GM18517 (cell line): ENCODE results near the gene TNFSF15.

ENCODE experiments used
- ATAC-seq: cut with Tn5 transposase; IDR thresholded peaks from one replicate; pipeline ENCODE4 v1.9.1; 2021; ENCODE audit warnings: mild to moderate bottlenecking, moderate library complexity; ENCODE audit not compliant: unreplicated experiment

TNFSF15 gene

GRCh38 chr9:114825126-114825795, 19.4 kb upstream of the TNFSF15 start:
- no peak for ATAC-seq

GRCh38 chr9:114824110-114824509, 18.3 kb upstream of the TNFSF15 start:
- ATAC-seq: no peak

- no peak for ATAC-seq
Observed at GRCh38 chr9:114823441-114823840, 17.6 kb upstream of the TNFSF15 start.

GRCh38 chr9:114822708-114823107, 16.9 kb upstream of the TNFSF15 start:
- ATAC-seq: no peak

- ATAC-seq: no peak
Observed at GRCh38 chr9:114820776-114821501, 15.1 kb upstream of the TNFSF15 start.

GRCh38 chr9:114818178-114818577, 12.3 kb upstream of the TNFSF15 start:
- ATAC-seq: no peak

- ATAC-seq: no peak
Observed at GRCh38 chr9:114813717-114814418, 8.0 kb upstream of the TNFSF15 start.

GRCh38 chr9:114811966-114812636, 6.3 kb upstream of the TNFSF15 start:
- no peak for ATAC-seq

- ATAC-seq: no peak
Observed at GRCh38 chr9:114811301-114811700, 5.5 kb upstream of the TNFSF15 start.

- no peak for ATAC-seq
Observed at GRCh38 chr9:114810614-114811013, 4.8 kb upstream of the TNFSF15 start.

GRCh38 chr9:114806526-114806900, 674 bp upstream of the TNFSF15 start:
- peak; percentile 38 for ATAC-seq

GRCh38 chr9:114804505-114804904, 1.3 kb downstream of the TNFSF15 start:
- no peak for ATAC-seq

GRCh38 chr9:114803479-114804265, 2.2 kb downstream of the TNFSF15 start:
- no peak for ATAC-seq

GRCh38 chr9:114799925-114800324, 5.9 kb downstream of the TNFSF15 start:
- no peak for ATAC-seq

- ATAC-seq: no peak
Observed at GRCh38 chr9:114799441-114799840, 6.4 kb downstream of the TNFSF15 start.

GRCh38 chr9:114798780-114799427, 6.9 kb downstream of the TNFSF15 start:
- no peak for ATAC-seq

- ATAC-seq: no peak
Observed at GRCh38 chr9:114798101-114798500, 7.7 kb downstream of the TNFSF15 start.

- no peak for ATAC-seq
Observed at GRCh38 chr9:114792396-114792795, 13.4 kb downstream of the TNFSF15 start.

GRCh38 chr9:114791736-114792135, 14.1 kb downstream of the TNFSF15 start:
- ATAC-seq: no peak

- no peak for ATAC-seq
Observed at GRCh38 chr9:114791312-114791711, 14.5 kb downstream of the TNFSF15 start.
